Measurements from ENCODE around the gene VAV1. TPM values are rescaled to one million over a fixed set of nuclear protein-coding genes. Genes with fewer than 3 reads are reported as not detected.

The VAV1 gene
- total and polyA plus RNA-seq, 10 of the 15 experiments (the other 5 are each of a cell fraction or from before 2014, with no cell fraction given) = 1.6 to 76.8 (median 40.7) TPM

GRCh38 chr19:6802336-6803035 is 30.0 kb downstream of the VAV1 start:
- Histone ChIP-seq H3K9ac (ENCODE audit: control insufficient read depth, insufficient read depth, low read length) (peak overlapping the region; percentile 45), H3K4me1 (ENCODE audit: control insufficient read depth, insufficient read depth, low read length) (peaks cover 25% of the 10 kb centered on the region), H2AFZ (ENCODE audit: control insufficient read depth, low read depth, low read length) (peak overlapping the region; percentile 56; the same call in 1 of the 2 replicates), H3K27ac (ENCODE audit: control insufficient read depth, insufficient read depth) (peak overlapping the region; percentile 84), H3K4me2 (ENCODE audit: control insufficient read depth, insufficient read depth) (peak overlapping the region; percentile 44), H3K27me3 (replicated peaks in 1 of 2; ENCODE audit: control insufficient read depth in 2 of 2, insufficient read depth in 2 of 2, low read length in 1 of 2) (no peaks in the 10 kb centered on the region), H3K36me3 (ENCODE audit: control insufficient read depth in 2 of 2, insufficient read depth in 2 of 2, low read length in 1 of 2) (peaks cover 0 to 3% of the 10 kb centered on the region in 2 experiments; a peak in 2 of 4 replicates), H3K4me3 (peak overlapping the region; percentile 41), H4K20me1 (ENCODE audit: control insufficient read depth, insufficient read depth) (no peaks in the 10 kb centered on the region), H3K79me2 (ENCODE audit: control insufficient read depth, insufficient read depth, low read length) (peaks cover 63% of the 10 kb centered on the region), H3K9me3 (replicated peaks; ENCODE audit: control insufficient read depth, insufficient read depth, low read length) (no peaks in the 10 kb centered on the region)
- ChIA-PET SMC1A (ENCODE audit: uncharacterized antibody, unreplicated experiment) (interaction anchor here (0.9 to 4.2 kb wide), 14 partner anchors 10 to 172 kb away, joined by 3 to 36 read pairs (median 7); partner anchors contain the start of genes GPR108, SH2D3A and VAV1), RAD21 (ENCODE audit: unreplicated experiment) (interaction anchor here (1.0 to 4.8 kb wide), 8 partner anchors 11 to 430 kb away, joined by 3 to 98 read pairs (median 6); partner anchors contain the start of genes ALKBH7, GPR108 and VAV1), CTCF (interaction anchor here (0.8 to 6.5 kb wide), 8 partner anchors 13 to 175 kb away, joined by 3 to 47 read pairs (median 6); partner anchors contain the start of genes GPR108 and VAV1), POLR2A (interaction anchor here (0.5 to 5.8 kb wide), 10 partner anchors 11 to 378 kb away, joined by 3 to 72 read pairs (median 4); partner anchors contain the start of genes KHSRP, SH2D3A and VAV1)
- in situ Hi-C loops (cut with MboI) (no loop called here), intact Hi-C loops (cut with micrococcal nuclease; ENCODE audit: unreplicated experiment) (loop anchor here (1.0 kb wide), 2 partner anchors 30 to 60 kb away; partner anchors contain the start of gene VAV1)
- peak; percentile 54 for FAIRE-seq
- no TSS peak for BruUV-seq (replicated peaks)
- 1% methylated on average over 9 of the region's 9 CpGs for WGBS (ENCODE audit: insufficient coverage, insufficient replicate concordance, low lambda C conversion rate, missing lambda C conversion rate)
- peak; percentile 84 for ATAC-seq
- DNase-seq (ENCODE audit: low read depth, low spot score) = peak; percentile 78
- peak in 1 of 2 experiments; percentile 57; a peak in 1 of 4 replicates for TF ChIP-seq ETV6 (conservative IDR thresholded peaks at IDR 0.05 in 1 of 2, IDR thresholded peaks at IDR 0.05 in 1 of 2; ENCODE audit: borderline replicate concordance in 1 of 2, low read depth in 1 of 2)
- TF ChIP-seq ZNF687 (IDR thresholded peaks at IDR 0.05) = peak; percentile 25; the same call in 1 of the 2 replicates
- no peak for TF ChIP-seq ESRRA (IDR thresholded peaks at IDR 0.05; ENCODE audit: low read length)
- TF ChIP-seq IKZF1 (conservative IDR thresholded peaks at IDR 0.05) = no peak; the same call in none of the 2 replicates
- TF ChIP-seq NR2F1 (conservative IDR thresholded peaks at IDR 0.05) = peak; percentile 77
- peak; percentile 63 to 66 for TF ChIP-seq BHLHE40 (IDR thresholded peaks at IDR 0.05; ENCODE audit: borderline replicate concordance in 1 of 2, low read depth in 2 of 2, low read length in 1 of 2)
- TF ChIP-seq NBN (IDR thresholded peaks at IDR 0.05) = no peak
- no peak for TF ChIP-seq ZNF207 (IDR thresholded peaks at IDR 0.05; ENCODE audit: borderline replicate concordance)
- TF ChIP-seq BACH1 (IDR thresholded peaks at IDR 0.05; ENCODE audit: borderline replicate concordance) = no peak
- no peak for TF ChIP-seq PBX3 (IDR thresholded peaks at IDR 0.05; ENCODE audit: insufficient replicate concordance, low read depth, low read length)
- TF ChIP-seq PAX5 (IDR thresholded peaks at IDR 0.05; ENCODE audit: borderline replicate concordance, low read depth, low read length) = 0 out of 2 replicates have a peak, but pooled peaks have one; percentile 30
- peak; percentile 80 for TF ChIP-seq RUNX3 (IDR thresholded peaks at IDR 0.05; ENCODE audit: low read length)
- peak; percentile 41; the same call in 1 of the 2 replicates for TF ChIP-seq CREB1 (IDR thresholded peaks at IDR 0.05; ENCODE audit: low read depth)
- 0 out of 2 replicates have a peak, but pooled peaks have one; percentile 30 for TF ChIP-seq TCF3 (IDR thresholded peaks at IDR 0.05; ENCODE audit: borderline replicate concordance, insufficient read depth, low read depth, low read length)
- TF ChIP-seq NFYB (IDR thresholded peaks at IDR 0.05; ENCODE audit: insufficient read depth, low read depth, low read length) = no peak
- 0 out of 2 replicates have a peak, but pooled peaks have one; percentile 18 for TF ChIP-seq CBFB (IDR thresholded peaks at IDR 0.05; ENCODE audit: low read depth)
- TF ChIP-seq ZZZ3 (IDR thresholded peaks at IDR 0.05; ENCODE audit: control insufficient read depth, insufficient read length, low read depth) = no peak
- no peak for TF ChIP-seq EZH2 (IDR thresholded peaks at IDR 0.05; ENCODE audit: borderline replicate concordance, control insufficient read depth, low read depth, low read length)

Data from GM12878 (cell line).